Stimulated activated CD8-positive, alpha-beta memory T cell treated with anti-CD3 and anti-CD28 coated beads, Interleukin-15, amount 100 ng/mL, for 24 hours (primary cell): ENCODE data around the gene POU5F2.

Experiments
- DNase-seq: peaks from one replicate; pipeline ENCODE4 v3.0.0-alpha.2; 2020; ENCODE audit warnings: low read depth

Gene POU5F2

GRCh38 chr5:93741136-93741811 lies at the start of gene POU5F2:
Gene POU5F2 (minus strand): TSS chr5:93741600. CDS start chr5:93741563, 37 bp downstream.
- DNase-seq, result no peak

GRCh38 chr5:93790401-93790800 lies 49.0 kb upstream of the POU5F2 start:
- DNase-seq, result no peak

GRCh38 chr5:93789173-93790067 lies 48.0 kb upstream of the POU5F2 start:
- DNase-seq, result no peak

GRCh38 chr5:93787598-93787997 lies 46.2 kb upstream of the POU5F2 start:
- no peak for DNase-seq

- no peak for DNase-seq
Observed at GRCh38 chr5:93785475-93785874, 44.1 kb upstream of the POU5F2 start.

- DNase-seq, result no peak
Observed at GRCh38 chr5:93782978-93783377, 41.6 kb upstream of the POU5F2 start.

GRCh38 chr5:93777620-93778019 lies 36.2 kb upstream of the POU5F2 start:
- DNase-seq, result no peak

- no peak for DNase-seq
Observed at GRCh38 chr5:93756372-93756771, 15.0 kb upstream of the POU5F2 start.

- DNase-seq, result no peak
Observed at GRCh38 chr5:93755716-93756115, 14.3 kb upstream of the POU5F2 start.

- DNase-seq, result no peak
Observed at GRCh38 chr5:93748875-93749397, 7.5 kb upstream of the POU5F2 start.

GRCh38 chr5:93746406-93747056 lies 5.1 kb upstream of the POU5F2 start:
- DNase-seq, result no peak

GRCh38 chr5:93736284-93736683 lies 5.1 kb downstream of the POU5F2 start:
- no peak for DNase-seq

GRCh38 chr5:93735378-93735777 lies 6.0 kb downstream of the POU5F2 start:
- DNase-seq, result no peak

- no peak for DNase-seq
Observed at GRCh38 chr5:93731987-93732386, 9.4 kb downstream of the POU5F2 start.

- no peak for DNase-seq
Observed at GRCh38 chr5:93726595-93726994, 14.8 kb downstream of the POU5F2 start.

- DNase-seq, result no peak
Observed at GRCh38 chr5:93724791-93725190, 16.6 kb downstream of the POU5F2 start.

- DNase-seq, result no peak
Observed at GRCh38 chr5:93723681-93724080, 17.7 kb downstream of the POU5F2 start.

GRCh38 chr5:93723005-93723404 lies 18.4 kb downstream of the POU5F2 start:
- DNase-seq, result no peak

- DNase-seq, result no peak
Observed at GRCh38 chr5:93722588-93722987, 18.8 kb downstream of the POU5F2 start.

GRCh38 chr5:93721511-93721910 lies 19.9 kb downstream of the POU5F2 start:
- DNase-seq, result no peak

- no peak for DNase-seq
Observed at GRCh38 chr5:93721071-93721470, 20.3 kb downstream of the POU5F2 start.

GRCh38 chr5:93717162-93717561 lies 24.2 kb downstream of the POU5F2 start:
- no peak for DNase-seq

- no peak for DNase-seq
Observed at GRCh38 chr5:93716453-93716852, 24.9 kb downstream of the POU5F2 start.
